IPS-20b (cell line): ENCODE measurements around the gene ABHD14A.
"Not testable (repeated sequence)": the region's sequence is repeated elsewhere in the genome, so short reads cannot be mapped to it uniquely, and the experiment has no call there.

ENCODE experiments used
- H3K27ac ChIP-seq: one replicate; pipeline ENCODE4 v1.5.1; 2013; ENCODE audit warnings: low read length
- H3K27me3 ChIP-seq: 2 replicates; pipeline ENCODE4 v1.6.1; 2013; ENCODE audit warnings: mild to moderate bottlenecking, low read length, inconsistent platforms; ENCODE audit not compliant: insufficient read depth
- H3K36me3 ChIP-seq: 2 replicates; pipeline ENCODE4 v1.6.1; 2013; ENCODE audit warnings: low read depth, mild to moderate bottlenecking, inconsistent platforms, low read length, moderate library complexity; ENCODE audit not compliant: insufficient read depth
- H3K4me1 ChIP-seq: 2 replicates; pipeline ENCODE4 v1.6.1; 2013; ENCODE audit warnings: mild to moderate bottlenecking, control low read depth, inconsistent platforms, low read length, moderate library complexity; ENCODE audit not compliant: insufficient read depth
- H3K4me3 ChIP-seq: 2 replicates; pipeline ENCODE4 v1.5.1; 2013; ENCODE audit warnings: mild to moderate bottlenecking, low read length, inconsistent platforms
- H3K9ac ChIP-seq: 2 replicates; pipeline ENCODE4 v1.6.1; 2013; ENCODE audit warnings: low read depth, mild to moderate bottlenecking, inconsistent platforms, low read length, moderate library complexity
- H3K9me3 ChIP-seq: 2 replicates; pipeline ENCODE4 v1.6.1; 2013; ENCODE audit warnings: mild to moderate bottlenecking, low read depth, low read length, inconsistent platforms; ENCODE audit not compliant: insufficient read depth

ABHD14A gene

DNA sequence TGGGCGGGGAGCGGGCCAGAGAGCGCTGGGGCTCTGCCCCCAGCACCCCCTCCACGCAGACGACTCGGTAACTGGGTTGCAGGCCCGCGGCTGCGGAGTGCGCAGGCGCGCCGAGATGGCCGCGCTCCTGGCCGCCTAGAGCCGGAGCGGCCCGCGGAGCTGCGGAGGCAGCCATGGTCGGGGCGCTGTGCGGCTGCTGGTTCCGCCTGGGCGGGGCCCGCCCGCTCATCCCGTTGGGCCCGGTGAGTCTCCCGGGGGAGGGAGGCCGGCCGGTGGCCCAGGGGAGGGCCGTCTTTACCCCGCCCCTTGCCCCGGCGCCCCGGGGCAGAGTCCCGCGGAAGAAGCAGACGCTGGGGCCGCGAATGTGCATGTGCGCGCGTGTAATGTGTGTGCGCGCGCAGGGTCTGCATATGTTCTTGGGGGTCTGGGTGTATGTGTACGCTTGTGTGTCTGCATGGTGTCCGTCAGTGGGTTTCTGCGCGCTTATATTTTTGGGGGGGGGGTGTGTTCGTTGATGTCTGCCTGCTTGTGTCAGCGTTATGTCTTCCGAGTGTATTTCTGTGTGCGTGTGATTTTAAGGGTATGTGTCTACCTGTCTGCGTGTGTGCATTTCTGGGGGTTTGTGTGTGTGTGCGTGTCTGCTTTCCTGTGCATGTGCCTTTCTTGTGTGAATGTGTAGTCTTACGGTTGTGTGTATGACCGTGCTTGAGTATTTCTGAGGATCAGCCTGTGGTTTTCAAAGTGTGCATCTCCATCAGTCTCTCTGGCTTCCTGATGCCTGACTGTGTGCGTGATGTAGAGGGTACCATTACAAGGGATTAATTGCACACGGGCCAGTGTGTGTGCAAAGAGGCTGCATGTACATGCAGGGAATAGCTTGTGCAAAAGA lies at the start of gene ABHD14A:
TSS of gene ABHD14A (plus strand) at position 102 of the 889 bp plus-strand sequence. CDS start at position 174, 72 bp downstream.
- Histone ChIP-seq H3K9ac (peak within 1 kb of the TSS; percentile 57; the same call in 1 of the 2 replicates), H3K4me1 (peaks cover 14% of the 10 kb centered on the region; the same call in 1 of the 2 replicates), H3K9me3 (no peaks in the 10 kb centered on the region), H3K27me3 (peaks cover 44% of the 10 kb centered on the region), H3K4me3 (peak within 1 kb of the TSS; percentile 76), H3K36me3 (no peaks in the 10 kb centered on the region), H3K27ac (no peak within 1 kb of the TSS)

DNA sequence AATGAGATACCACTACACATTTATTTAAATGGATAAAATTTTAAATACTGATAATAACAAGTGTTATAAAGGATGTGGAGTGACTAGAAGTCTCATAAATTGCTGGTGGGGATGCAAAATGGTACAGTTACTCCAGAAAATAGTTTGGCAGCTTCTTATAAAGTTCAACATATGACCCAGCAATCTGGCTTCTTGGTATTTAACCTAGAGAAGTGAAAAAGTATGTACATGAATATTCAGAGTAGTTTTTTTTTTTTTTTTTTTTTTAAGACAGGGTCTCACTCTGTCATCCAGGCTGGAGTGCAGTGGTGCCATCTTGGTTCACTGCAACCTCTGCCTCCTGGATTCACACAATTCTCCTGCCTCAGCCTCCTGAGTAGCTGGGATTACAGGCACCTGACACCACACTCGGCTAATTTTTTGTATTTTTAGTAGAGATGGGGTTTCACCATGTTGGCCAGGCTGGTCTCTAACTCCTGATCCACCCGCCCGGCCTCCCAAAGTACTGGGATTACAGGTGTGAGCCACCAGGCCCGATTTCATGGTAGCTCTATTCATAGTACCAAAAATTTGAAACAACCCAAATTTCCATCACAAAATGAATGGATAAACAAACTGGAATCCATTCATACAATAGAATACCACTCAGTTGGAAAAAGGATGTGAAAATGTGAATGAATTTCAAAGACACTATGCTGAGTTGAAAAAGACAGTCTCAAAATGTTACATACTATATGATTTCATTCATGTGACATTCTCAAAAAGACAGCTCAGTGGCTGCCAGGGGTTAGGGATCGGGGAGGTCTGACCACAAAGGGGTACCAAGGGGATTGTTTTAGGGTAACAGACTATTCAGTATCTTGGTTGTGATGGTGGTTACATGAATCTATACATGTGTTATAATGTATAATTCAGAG lies 47.5 kb upstream of the ABHD14A start:
- Histone ChIP-seq H3K4me3 (no peak overlapping the region), H3K4me1 (no peaks in the 10 kb centered on the region), H3K36me3 (peaks cover 5% of the 10 kb centered on the region; the same call in 1 of the 2 replicates), H3K9ac (no peak overlapping the region), H3K27ac (no peak overlapping the region), H3K9me3 (no peaks in the 10 kb centered on the region), H3K27me3 (no peaks in the 10 kb centered on the region)

DNA sequence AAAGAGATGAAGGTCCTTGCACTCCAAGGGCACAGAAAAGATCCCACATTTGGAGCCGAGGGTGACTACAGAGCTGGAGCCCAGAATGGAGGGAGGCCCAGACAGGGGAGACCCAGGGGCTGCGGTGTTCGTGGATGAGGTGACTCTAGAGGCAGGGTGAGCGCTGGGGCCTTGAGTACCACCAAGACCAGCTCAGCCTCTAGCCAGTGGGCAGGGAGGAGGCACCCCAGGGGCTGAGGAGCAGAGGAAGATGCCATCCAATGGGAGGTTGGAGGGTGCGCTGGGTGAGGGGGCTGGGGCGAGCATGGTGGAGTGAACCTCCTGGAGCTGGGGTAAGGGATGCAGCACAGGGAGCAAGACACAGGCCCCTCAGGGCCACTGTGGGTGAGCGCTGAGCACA lies 46.4 kb upstream of the ABHD14A start:
- no peak overlapping the region for H3K9ac ChIP-seq
- H3K9me3 ChIP-seq, result no peaks in the 10 kb centered on the region
- no peaks in the 10 kb centered on the region for H3K4me1 ChIP-seq
- H3K27ac ChIP-seq, result no peak overlapping the region
- H3K27me3 ChIP-seq, result no peaks in the 10 kb centered on the region
- peaks cover 15% of the 10 kb centered on the region for H3K36me3 ChIP-seq
- no peak overlapping the region for H3K4me3 ChIP-seq

DNA sequence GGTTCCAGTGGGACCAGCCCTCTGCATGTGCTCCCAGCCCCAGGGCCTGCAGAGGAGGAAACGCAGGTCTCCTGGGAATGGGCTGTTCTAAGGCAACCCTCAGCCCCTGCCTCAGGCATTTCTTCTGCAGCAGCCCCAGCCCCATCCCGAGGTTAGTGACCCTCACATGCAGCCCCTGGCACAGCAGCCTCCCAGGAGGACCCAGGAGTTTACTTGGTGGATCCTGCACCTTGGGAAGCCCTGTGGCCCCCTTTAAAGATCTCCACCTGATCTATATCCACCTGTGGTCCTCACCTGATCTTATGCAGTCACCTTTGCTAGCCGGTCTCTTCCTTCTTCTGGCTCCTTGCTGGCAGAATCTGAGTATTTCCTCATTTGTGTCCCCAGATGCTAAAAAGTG lies 45.9 kb upstream of the ABHD14A start:
- H3K27ac ChIP-seq, H3K27me3 ChIP-seq, H3K4me3 ChIP-seq, H3K9me3 ChIP-seq, H3K4me1 ChIP-seq, H3K9ac ChIP-seq: not testable (repeated sequence)
- peaks cover 21% of the 10 kb centered on the region for H3K36me3 ChIP-seq

DNA sequence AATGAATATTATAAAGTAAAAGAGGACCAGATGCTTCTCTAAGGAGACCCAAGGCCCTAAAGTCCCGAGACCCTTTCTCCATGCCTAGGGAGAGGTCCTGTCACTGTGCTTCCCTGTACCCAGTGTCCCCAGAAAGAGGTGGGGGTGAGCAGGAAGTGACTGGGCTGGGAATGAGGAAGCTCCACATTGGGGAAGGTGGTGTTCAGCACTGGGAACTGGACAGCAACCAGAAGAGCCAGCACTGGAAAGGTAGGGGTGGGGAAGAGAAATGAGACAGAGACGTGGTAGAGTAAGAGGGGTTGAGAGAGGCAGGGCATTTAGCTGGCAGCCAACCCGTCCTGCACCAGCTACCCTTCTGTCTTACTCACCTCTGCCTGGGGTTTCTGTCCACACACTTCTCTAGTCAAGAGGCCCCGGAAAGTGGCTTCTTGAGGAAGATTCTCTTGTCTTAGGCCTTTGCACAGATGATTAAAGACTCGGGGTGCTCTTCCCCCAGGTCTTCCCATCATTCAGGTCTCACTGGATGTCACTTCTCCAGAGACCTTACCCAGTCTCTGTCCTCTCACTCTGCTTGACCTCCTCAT lies 45.4 kb upstream of the ABHD14A start:
- Histone ChIP-seq H3K36me3 (peaks cover 26% of the 10 kb centered on the region), H3K27me3 (no peaks in the 10 kb centered on the region), H3K4me3 (no peak overlapping the region), H3K9ac (no peak overlapping the region), H3K4me1 (no peaks in the 10 kb centered on the region), H3K9me3 (no peaks in the 10 kb centered on the region), H3K27ac (no peak overlapping the region)

DNA sequence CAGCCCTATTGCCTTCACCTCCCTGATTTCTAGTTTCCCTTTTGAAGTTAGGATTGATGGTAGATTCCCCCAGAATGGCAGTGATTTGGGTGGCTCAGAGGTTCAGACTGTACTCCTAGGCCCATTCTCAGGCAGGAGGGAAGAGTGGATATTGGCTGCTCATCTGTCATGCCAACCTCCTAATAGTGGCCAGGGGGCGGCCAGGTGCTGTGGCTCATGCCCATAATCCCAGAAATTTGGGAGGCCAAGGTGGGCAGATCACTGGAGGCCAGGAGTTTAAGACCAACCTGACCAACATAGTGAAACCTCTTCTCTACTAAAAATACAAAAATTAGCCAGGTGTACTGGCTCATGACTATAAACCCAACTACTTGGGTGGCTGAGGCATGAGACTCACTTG lies 44.4 kb upstream of the ABHD14A start:
- H3K36me3 ChIP-seq, result peaks cover 35% of the 10 kb centered on the region
- H3K9ac ChIP-seq, result no peak overlapping the region
- no peak overlapping the region for H3K4me3 ChIP-seq
- H3K27ac ChIP-seq, result no peak overlapping the region
- H3K4me1 ChIP-seq, result no peaks in the 10 kb centered on the region
- no peaks in the 10 kb centered on the region for H3K9me3 ChIP-seq
- H3K27me3 ChIP-seq, result no peaks in the 10 kb centered on the region

DNA sequence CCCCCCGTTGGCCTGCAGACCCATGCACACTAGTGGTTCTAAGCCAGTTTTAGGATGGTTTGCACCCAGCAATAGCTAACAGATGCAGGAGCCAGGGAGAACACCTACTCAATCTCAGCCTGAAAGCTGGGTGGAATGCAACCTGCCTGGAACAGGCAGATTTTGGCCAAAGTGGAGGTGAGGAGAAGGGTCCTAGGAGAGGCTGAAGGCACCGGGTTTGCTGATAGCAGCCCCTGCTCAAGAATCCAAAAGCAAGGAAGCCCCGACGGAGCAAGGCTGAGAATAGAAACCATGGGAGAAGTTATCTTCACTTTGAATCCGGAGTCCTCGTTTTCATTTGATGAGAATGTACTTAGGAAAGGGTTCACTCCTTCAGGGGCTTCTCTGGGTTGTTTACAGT lies 43.1 kb upstream of the ABHD14A start:
- Histone ChIP-seq H3K9me3 (no peaks in the 10 kb centered on the region), H3K4me1 (no peaks in the 10 kb centered on the region), H3K27ac (no peak overlapping the region), H3K9ac (no peak overlapping the region), H3K36me3 (peaks cover 48% of the 10 kb centered on the region), H3K27me3 (no peaks in the 10 kb centered on the region), H3K4me3 (no peak overlapping the region)

DNA sequence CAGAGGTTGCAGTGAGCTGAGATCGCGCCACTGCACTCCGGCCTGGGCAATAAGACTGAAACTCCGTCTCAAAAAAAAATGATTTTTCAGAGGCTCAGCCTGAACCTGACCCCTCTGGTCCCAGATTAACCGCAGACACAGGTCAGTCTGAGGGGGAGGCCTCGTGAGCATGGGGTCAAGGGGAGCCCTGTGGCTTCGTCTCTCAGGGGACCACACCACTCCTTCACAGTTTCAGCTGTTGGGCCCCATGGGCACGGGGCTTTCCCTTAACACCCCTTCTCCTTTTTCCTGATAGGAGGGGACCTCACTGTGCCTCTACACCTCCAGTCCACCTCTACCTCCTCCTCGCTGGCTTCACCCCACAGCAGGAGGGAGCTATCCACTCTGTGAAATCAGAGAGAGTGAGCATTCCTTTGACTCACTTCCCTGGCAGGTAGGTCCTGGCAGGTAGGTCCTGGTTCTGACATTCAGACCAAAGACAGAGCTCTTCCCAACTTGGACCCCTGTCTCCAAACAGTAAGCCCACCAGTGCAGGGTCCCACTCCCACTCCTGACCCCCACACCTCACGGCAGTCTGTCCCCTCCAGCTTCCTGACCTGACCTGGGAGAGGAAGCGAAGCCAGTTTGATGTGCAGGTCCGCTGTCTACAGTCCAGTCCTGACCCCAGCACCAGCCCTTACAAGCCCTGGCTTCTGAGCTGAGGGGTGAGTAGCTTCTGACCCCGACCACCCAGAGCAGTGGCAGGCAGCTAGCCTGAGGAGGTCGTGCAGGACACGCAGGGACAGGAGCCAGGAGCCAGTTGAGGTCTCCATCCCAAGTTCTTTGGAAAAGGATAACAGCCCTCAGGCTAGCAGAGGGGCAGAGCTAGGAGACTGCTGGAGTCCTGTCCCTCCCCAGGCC lies 42.1 kb upstream of the ABHD14A start:
- Histone ChIP-seq H3K4me3 (no peak overlapping the region), H3K4me1 (no peaks in the 10 kb centered on the region), H3K9ac (no peak overlapping the region), H3K36me3 (peaks cover 58% of the 10 kb centered on the region), H3K9me3 (no peaks in the 10 kb centered on the region), H3K27me3 (no peaks in the 10 kb centered on the region), H3K27ac (no peak overlapping the region)

DNA sequence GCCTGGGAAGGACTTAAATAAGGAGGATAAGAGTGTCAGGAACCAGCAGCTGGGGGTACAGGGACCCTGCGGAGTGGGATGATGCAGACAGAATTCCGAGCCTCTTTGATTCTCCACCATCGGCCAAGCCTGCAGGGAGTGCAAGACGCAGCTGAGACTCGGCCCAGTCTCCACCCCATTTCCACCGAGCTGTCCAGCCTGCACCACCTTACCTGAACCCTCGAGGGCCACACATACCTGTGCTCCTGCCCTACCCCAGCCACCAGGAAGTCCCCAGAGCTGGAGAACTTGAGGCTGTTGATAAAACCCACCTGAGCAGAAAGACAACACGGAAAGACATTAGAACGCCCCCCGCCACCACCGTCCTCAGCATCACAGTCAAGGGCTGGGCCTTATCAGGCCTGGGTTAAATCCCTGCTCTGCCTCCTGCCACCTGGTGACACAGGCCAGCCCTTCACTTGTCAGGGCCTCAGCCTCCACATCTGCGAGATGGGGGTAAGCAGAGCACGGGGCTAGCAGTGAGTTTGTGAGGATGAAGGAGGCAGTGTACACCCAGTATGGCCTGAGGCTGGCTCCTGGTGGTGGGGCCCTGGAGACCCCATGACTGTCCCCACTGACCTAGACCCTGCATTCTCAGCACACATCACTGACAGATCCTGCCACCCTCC lies 41.3 kb upstream of the ABHD14A start:
- Histone ChIP-seq H3K4me1 (no peaks in the 10 kb centered on the region), H3K27ac (no peak overlapping the region), H3K27me3 (no peaks in the 10 kb centered on the region), H3K9ac (no peak overlapping the region), H3K36me3 (peaks cover 67% of the 10 kb centered on the region), H3K4me3 (no peak overlapping the region), H3K9me3 (no peaks in the 10 kb centered on the region)

DNA sequence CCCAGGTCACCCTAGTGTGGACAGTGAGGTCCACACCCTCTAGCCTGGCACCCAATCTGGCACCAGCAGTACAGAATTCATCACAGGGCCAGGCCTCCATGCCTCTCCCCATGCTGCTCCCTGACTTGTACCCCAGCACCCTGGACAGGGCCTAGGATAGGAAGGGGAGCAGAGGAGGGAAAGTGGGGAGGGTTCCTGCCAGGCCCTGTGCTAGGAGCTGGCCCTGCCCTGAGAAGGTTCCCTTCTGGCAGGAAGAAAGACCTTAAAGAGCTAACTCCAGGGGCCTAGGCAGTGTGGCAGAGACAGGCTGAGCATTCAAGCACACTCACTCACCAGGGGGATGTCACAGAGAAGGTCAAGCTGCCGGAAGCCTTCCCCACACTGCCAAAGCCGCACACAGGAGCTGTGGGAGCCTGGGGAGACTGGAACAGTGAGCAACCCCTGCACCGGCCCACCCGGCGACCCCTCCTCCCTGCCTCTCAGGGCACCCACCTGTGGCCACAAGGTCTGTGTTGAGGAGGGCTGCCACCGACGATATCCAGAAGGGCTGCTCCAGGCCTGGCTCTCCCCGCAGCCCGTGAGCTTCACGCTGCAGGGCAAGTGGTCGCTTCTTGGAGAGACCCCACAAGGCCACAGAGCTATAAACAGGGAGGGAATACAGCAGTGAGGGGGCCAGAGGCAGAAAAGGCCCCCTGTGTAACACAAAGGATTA lies 40.6 kb upstream of the ABHD14A start:
- Histone ChIP-seq H3K27me3 (no peaks in the 10 kb centered on the region), H3K36me3 (peaks cover 74% of the 10 kb centered on the region), H3K4me1 (no peaks in the 10 kb centered on the region), H3K9me3 (no peaks in the 10 kb centered on the region), H3K4me3 (no peak overlapping the region), H3K27ac (no peak overlapping the region), H3K9ac (no peak overlapping the region)
